MM.1S (cell line): ENCODE data around the gene ZNF208.

Source experiments
- CTCF ChIP-seq: fragments of 300-600 bp; sonication (generic); IDR thresholded peaks from 2 replicates; pipeline ENCODE4 v1.5.1; 2016; ENCODE audit warnings: antibody characterized with exemption, low read length, mixed read lengths
- EZH2 ChIP-seq: fragments of 300-600 bp; sonication (generic); optimal IDR thresholded peaks from 2 replicates; pipeline ENCODE3; 2017; ENCODE audit warnings: low read depth, mild to moderate bottlenecking, antibody characterized with exemption, low read length, mixed read lengths

- TF ChIP-seq CTCF (no peak), EZH2 (no peak)
Observed at GRCh38 chr19:21922276-21922675, 88.5 kb downstream of the ZNF208 start.
